Smooth muscle cell (in vitro differentiated cells): ENCODE measurements around the gene TNFAIP8L3. TPM values are rescaled to one million over a fixed set of nuclear protein-coding genes. Genes with fewer than 3 reads are reported as not detected.
A peak's percentile ranks its signal among the peaks of the same experiment; 100 is the strongest.

ENCODE experiments used
- DNase-seq: peaks from one replicate; lab custom pipeline; 2025; ENCODE audit not compliant: unreplicated experiment; lab: John Stamatoyannopoulos, UW
- H2AFZ ChIP-seq: fragments of 200-600 bp; sonication (generic); 2 replicates; pipeline ENCODE4 v1.6.0; 2016; ENCODE audit warnings: antibody characterized with exemption, low read depth, mild to moderate bottlenecking
- H3F3A ChIP-seq: fragments of 200-600 bp; sonication (generic); 2 replicates; pipeline ENCODE4 v1.6.0; 2017; ENCODE audit warnings: antibody characterized with exemption, low read depth
- H3K27ac ChIP-seq: fragments of 200-600 bp; sonication (generic); 2 replicates; pipeline ENCODE4 v1.5.1; 2016; ENCODE audit warnings: low read depth, mild to moderate bottlenecking
- H3K27me3 ChIP-seq: fragments of 200-600 bp; sonication (generic); 2 replicates; pipeline ENCODE4 v1.6.1; 2016; ENCODE audit warnings: low read depth, mild to moderate bottlenecking
- H3K36me3 ChIP-seq: fragments of 200-600 bp; sonication (generic); 2 replicates; pipeline ENCODE4 v1.5.1; 2016; ENCODE audit warnings: low read depth
- H3K4me1 ChIP-seq: fragments of 200-600 bp; sonication (generic); 2 replicates; pipeline ENCODE4 v1.5.1; 2016; ENCODE audit warnings: low read depth
- H3K4me2 ChIP-seq: fragments of 200-600 bp; sonication (generic); 2 replicates; pipeline ENCODE4 v1.6.0; 2016; ENCODE audit warnings: mild to moderate bottlenecking
- H3K4me3 ChIP-seq: fragments of 200-600 bp; sonication (generic); 2 replicates; pipeline ENCODE4 v1.5.1; 2016; ENCODE audit warnings: mild to moderate bottlenecking
- H3K79me2 ChIP-seq: fragments of 200-600 bp; sonication (generic); 2 replicates; pipeline ENCODE4 v1.6.0; 2016; ENCODE audit warnings: low read depth, mild to moderate bottlenecking
- H3K9ac ChIP-seq: fragments of 200-600 bp; sonication (generic); 2 replicates; pipeline ENCODE4 v1.6.0; 2016; ENCODE audit warnings: low read depth
- H3K9me3 ChIP-seq: fragments of 200-600 bp; sonication (generic); replicated peaks from 2 replicates; pipeline ENCODE4 v1.5.1; 2016; ENCODE audit warnings: low read depth
- H4K20me1 ChIP-seq: fragments of 200-600 bp; sonication (generic); 2 replicates; pipeline ENCODE4 v1.6.0; 2016; ENCODE audit warnings: low read depth
- WGBS: methylation state at CpG from one replicate; pipeline ENCODE4 v1.1.7; 2016; ENCODE audit warnings: low lambda C conversion rate; 5-methylcytosine and 5-hydroxymethylcytosine counted together
- polyA plus RNA-seq: library from polyadenylated mRNA; unstranded; fragments of >200 nt; fragmentation: Nextera tagmentation; extraction: Ambion mirVana; gene quantifications from 2 replicates; pipeline ENCODE4 v1.2.1, GENCODE V29; 2016
- total RNA-seq: library from RNA; depleted of rRNA; stranded (reverse); fragments of >200 nt; gene quantifications from 2 replicates; pipeline ENCODE4 v1.2.3, GENCODE V29; 2014
- TF ChIP-seq, protein P1 (sequence below): fragments of 200-600 bp; sonication (generic); IDR thresholded peaks from 2 replicates; pipeline ENCODE4 v1.5.1; 2017; ENCODE audit warnings: borderline replicate concordance, mild to moderate bottlenecking, antibody characterized with exemption; ENCODE audit not compliant: insufficient read depth, poor library complexity, severe bottlenecking

TNFAIP8L3 gene
- total and polyA plus RNA-seq, 2 experiments from 2014 or later, result not detected

DNA sequence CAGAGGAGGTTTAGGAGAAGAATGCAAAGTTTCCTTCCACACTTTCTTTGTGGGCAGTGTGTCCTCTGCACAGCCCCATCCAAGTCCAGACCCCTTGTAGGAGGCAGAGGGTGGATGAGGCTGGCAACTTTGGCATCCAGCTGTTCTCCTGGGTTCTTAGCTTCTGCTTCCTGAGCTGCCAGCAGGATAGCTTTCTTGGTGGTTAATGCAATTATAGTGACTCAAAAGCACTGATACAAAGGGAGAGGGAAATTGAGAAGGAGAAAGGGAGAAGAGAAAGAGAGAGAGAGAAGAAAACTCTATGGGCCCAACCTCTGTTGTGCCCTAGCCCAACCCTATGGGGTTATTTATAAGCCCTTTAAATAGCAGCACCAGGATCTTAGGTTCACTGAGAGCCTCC lies 4.5 kb upstream of the TNFAIP8L3 start:
- H2AFZ ChIP-seq, result no peak overlapping the region
- DNase-seq, result no peak

DNA sequence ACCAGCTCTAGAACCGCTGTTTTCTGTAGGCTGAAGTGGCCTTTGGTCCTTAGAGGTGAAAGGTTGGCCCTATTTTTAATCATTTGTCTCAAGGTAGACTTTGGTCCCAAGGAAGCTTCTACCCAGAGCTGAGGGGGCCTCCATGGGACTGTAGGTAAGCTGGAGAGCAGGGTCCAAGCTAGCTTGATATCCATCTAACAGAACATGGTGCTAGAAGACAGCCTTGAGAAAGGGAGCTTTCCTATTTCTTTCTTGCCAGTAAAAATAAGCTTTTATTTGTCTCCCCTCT lies 3.6 kb upstream of the TNFAIP8L3 start:
- DNase-seq, result no peak
- Histone ChIP-seq H3K79me2 (no peaks in the 10 kb centered on the region), H3K27me3 (peaks cover 22% of the 10 kb centered on the region), H3K4me1 (peaks cover 9% of the 10 kb centered on the region), H3K4me2 (peak overlapping the region; percentile 37), H2AFZ (no peak overlapping the region), H3F3A (peaks cover 5% of the 10 kb centered on the region), H3K4me3 (no peak overlapping the region), H3K9ac (no peak overlapping the region), H4K20me1 (no peaks in the 10 kb centered on the region), H3K36me3 (no peaks in the 10 kb centered on the region), H3K27ac (peak overlapping the region; percentile 73), H3K9me3 (no peaks in the 10 kb centered on the region)
- TF ChIP-seq, protein P1, sequence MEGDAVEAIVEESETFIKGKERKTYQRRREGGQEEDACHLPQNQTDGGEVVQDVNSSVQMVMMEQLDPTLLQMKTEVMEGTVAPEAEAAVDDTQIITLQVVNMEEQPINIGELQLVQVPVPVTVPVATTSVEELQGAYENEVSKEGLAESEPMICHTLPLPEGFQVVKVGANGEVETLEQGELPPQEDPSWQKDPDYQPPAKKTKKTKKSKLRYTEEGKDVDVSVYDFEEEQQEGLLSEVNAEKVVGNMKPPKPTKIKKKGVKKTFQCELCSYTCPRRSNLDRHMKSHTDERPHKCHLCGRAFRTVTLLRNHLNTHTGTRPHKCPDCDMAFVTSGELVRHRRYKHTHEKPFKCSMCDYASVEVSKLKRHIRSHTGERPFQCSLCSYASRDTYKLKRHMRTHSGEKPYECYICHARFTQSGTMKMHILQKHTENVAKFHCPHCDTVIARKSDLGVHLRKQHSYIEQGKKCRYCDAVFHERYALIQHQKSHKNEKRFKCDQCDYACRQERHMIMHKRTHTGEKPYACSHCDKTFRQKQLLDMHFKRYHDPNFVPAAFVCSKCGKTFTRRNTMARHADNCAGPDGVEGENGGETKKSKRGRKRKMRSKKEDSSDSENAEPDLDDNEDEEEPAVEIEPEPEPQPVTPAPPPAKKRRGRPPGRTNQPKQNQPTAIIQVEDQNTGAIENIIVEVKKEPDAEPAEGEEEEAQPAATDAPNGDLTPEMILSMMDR, result no peak
- 19% methylated on average over 1 of the region's 1 CpG for WGBS

More for the DNA sequence above, 4.5 kb upstream of the TNFAIP8L3 start:
- Histone ChIP-seq H3K4me2 (no peak overlapping the region), H3K36me3 (no peaks in the 10 kb centered on the region), H3K4me3 (no peak overlapping the region), H4K20me1 (no peaks in the 10 kb centered on the region), H3K9me3 (no peaks in the 10 kb centered on the region), H3K27ac (no peak overlapping the region), H3K79me2 (no peaks in the 10 kb centered on the region), H3K27me3 (peaks cover 13% of the 10 kb centered on the region), H3F3A (peaks cover 5% of the 10 kb centered on the region), H3K9ac (no peak overlapping the region), H3K4me1 (peaks cover 7% of the 10 kb centered on the region)
- TF ChIP-seq, protein P1, result no peak

DNA sequence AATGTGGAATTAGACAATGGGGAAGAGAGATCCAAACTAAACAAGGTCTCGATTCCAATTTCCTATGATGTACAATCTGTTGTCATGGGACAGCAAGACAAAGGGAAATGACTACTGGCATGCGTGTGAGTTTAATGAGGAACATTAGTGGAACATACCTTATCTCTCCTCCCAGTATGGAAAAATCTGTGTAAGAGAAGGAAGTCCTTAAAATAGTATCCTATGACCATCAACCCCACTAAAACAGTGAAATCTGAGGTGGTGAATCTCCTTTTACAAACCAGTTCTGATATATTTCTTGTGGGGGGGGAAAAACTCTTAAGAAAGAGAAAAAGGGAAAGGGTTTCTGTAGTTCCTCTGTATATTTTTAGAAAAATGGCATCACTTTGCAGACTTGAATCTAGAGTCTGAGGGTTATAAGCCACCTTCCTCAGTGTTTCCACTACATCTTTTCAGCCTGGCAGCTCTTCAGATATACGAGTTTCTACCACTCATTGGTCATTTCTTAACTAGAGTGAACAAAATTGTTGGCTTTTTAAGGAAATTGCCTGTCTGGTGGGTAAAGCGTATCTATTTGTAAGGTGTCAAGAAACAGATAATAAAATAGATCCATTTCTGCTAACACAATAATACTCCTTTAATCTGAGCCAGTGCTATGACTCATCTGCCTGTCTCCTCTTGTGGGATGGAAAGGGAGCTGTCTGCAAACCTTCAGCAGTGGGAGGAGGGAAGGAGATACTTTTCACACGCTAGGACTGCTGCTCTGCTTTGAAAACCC lies 3.0 kb upstream of the TNFAIP8L3 start:
- Histone ChIP-seq H3K4me2 (peak overlapping the region; percentile 37), H3K4me1 (peaks cover 9% of the 10 kb centered on the region), H3F3A (peaks cover 5% of the 10 kb centered on the region), H2AFZ (no peak overlapping the region), H3K79me2 (no peaks in the 10 kb centered on the region), H3K9ac (peak overlapping the region; percentile 26), H3K4me3 (no peak overlapping the region), H3K27ac (peak overlapping the region; percentile 73), H4K20me1 (no peaks in the 10 kb centered on the region), H3K36me3 (no peaks in the 10 kb centered on the region), H3K27me3 (peaks cover 27% of the 10 kb centered on the region), H3K9me3 (no peaks in the 10 kb centered on the region)
- 17% methylated on average over 5 of the region's 5 CpGs for WGBS
- TF ChIP-seq, protein P1, result no peak
- no peak for DNase-seq

DNA sequence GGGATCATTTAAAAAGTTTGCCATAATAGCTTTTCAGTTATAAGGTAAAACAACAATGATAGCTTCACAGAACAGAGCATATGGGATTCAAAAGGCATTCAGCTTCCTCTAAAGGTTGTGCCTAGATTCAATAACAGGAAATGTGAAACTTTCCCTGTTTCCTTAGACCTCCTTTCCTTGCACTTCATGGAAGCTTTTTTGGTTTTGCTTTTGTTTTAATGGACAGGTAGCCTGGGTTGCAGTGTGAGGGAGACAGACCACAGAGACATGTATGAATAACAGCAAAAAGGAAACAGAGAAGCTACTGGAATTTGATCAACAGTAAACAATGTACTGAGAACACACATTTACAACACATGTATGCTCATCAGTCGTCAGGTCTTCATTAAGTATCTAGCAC lies 2.3 kb upstream of the TNFAIP8L3 start:
- peak overlapping the region; percentile 73 for H3K27ac ChIP-seq
- no peak for DNase-seq
- peak overlapping the region; percentile 26 for H3K9ac ChIP-seq
- peaks cover 9% of the 10 kb centered on the region for H3K4me1 ChIP-seq
- H3K79me2 ChIP-seq, result no peaks in the 10 kb centered on the region
- H3K36me3 ChIP-seq, result no peaks in the 10 kb centered on the region
- no peaks in the 10 kb centered on the region for H4K20me1 ChIP-seq
- H3F3A ChIP-seq, result peaks cover 5% of the 10 kb centered on the region
- peak overlapping the region; percentile 37 for H3K4me2 ChIP-seq
- H3K27me3 ChIP-seq, result peaks cover 35% of the 10 kb centered on the region
- TF ChIP-seq, protein P1, result no peak
- no peak overlapping the region for H2AFZ ChIP-seq
- 59% methylated on average over 1 of the region's 1 CpG for WGBS
- no peaks in the 10 kb centered on the region for H3K9me3 ChIP-seq
- H3K4me3 ChIP-seq, result no peak overlapping the region
